Retinal pigment epithelial cell (primary cell): ENCODE results near the gene POLH.
"Not testable (repeated sequence)": the region's sequence is repeated elsewhere in the genome, so short reads cannot be mapped to it uniquely, and the experiment has no call there.

Experiments used
- DNase-seq: peaks from one replicate; pipeline ENCODE4 v3.0.0-alpha.2; 2010; ENCODE audit warnings: low read depth
- H3K4me3 ChIP-seq: 2 replicates; pipeline ENCODE4 v1.5.1; 2011; ENCODE audit warnings: mild to moderate bottlenecking, low read length, control low read depth, moderate library complexity
- TF ChIP-seq, protein P1 (sequence below): conservative IDR thresholded peaks from 2 replicates; pipeline ENCODE4 v1.5.1; 2011; ENCODE audit warnings: low read depth, low read length, control low read depth, inconsistent platforms

POLH gene

GRCh38 chr6:43627008-43627825, 51.2 kb downstream of the POLH start:
- TF ChIP-seq, protein P1, sequence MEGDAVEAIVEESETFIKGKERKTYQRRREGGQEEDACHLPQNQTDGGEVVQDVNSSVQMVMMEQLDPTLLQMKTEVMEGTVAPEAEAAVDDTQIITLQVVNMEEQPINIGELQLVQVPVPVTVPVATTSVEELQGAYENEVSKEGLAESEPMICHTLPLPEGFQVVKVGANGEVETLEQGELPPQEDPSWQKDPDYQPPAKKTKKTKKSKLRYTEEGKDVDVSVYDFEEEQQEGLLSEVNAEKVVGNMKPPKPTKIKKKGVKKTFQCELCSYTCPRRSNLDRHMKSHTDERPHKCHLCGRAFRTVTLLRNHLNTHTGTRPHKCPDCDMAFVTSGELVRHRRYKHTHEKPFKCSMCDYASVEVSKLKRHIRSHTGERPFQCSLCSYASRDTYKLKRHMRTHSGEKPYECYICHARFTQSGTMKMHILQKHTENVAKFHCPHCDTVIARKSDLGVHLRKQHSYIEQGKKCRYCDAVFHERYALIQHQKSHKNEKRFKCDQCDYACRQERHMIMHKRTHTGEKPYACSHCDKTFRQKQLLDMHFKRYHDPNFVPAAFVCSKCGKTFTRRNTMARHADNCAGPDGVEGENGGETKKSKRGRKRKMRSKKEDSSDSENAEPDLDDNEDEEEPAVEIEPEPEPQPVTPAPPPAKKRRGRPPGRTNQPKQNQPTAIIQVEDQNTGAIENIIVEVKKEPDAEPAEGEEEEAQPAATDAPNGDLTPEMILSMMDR: no peak
- peak overlapping the region; percentile 23 for H3K4me3 ChIP-seq
- DNase-seq: peak; percentile 77

DNA sequence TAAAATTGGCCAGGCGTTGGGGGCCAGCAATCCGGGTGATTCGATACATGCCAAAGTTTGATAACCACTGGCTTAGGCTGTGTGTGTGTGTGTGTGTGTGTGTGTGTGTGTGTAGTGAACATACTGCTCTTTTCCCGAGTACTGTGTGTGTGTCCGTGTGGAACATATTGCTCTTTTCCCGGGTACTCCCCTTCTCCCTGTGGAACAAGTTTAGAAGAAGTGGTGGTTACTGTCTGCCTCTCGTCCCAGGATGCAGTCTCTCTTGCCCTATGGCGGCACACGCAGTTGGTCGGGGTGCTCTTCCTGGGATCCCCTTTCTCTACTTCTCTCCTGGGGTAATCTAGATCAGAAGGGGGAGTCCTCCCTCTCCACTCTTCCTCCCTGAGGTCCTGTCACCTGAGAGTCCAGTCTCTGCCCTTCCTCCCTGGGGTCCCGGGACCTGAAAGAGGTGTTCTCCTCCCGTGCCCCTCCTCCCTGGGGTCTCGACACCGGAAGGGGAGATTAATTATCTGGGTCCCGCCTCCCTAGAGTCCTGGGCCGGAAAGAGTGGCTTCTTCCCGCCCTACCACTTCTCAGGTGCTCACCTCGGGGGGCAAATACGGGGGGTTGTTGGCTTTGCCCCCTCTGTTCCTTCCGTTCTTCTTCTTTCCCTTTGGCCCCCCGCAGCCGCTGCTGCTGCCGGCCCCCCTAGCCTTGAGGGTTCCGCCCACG, 52.6 kb downstream of the POLH start:
- H3K4me3 ChIP-seq: peak overlapping the region; percentile 95
- TF ChIP-seq, protein P1: no peak
- DNase-seq: no peak

DNA sequence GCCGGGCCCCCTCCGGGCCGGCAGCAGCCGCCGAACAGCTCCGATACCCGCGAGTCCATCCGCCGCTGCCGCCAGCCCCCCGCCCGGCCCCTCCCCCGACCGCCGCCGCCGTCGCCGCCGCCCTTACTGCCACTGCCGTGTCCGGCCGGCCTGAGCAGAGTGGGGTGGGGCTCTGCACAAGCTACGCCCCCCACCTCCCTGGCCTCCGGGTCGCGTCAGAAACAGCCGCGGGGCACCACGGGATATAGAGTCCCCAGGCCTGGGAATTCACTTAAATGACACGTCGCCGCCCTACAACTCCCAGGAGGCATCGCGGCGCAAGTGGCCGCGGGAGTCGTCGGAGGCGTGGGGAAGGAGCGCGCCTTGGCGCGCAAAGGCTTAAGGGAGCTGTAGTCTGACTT, 53.1 kb downstream of the POLH start, which contains the start of gene GTPBP2:
TSS of gene GTPBP2 (minus strand) at position 161 of the 401 bp plus-strand sequence. CDS start at position 59, 102 bp downstream.
- H3K4me3 ChIP-seq: peak within 1 kb of the TSS; percentile 95
- DNase-seq: peak; percentile 97
- TF ChIP-seq, protein P1: no peak

GRCh38 chr6:43629505-43630300, 53.7 kb downstream of the POLH start:
- TF ChIP-seq, protein P1: no peak
- DNase-seq: peak; percentile 95
- H3K4me3 ChIP-seq: peak overlapping the region; percentile 95

DNA sequence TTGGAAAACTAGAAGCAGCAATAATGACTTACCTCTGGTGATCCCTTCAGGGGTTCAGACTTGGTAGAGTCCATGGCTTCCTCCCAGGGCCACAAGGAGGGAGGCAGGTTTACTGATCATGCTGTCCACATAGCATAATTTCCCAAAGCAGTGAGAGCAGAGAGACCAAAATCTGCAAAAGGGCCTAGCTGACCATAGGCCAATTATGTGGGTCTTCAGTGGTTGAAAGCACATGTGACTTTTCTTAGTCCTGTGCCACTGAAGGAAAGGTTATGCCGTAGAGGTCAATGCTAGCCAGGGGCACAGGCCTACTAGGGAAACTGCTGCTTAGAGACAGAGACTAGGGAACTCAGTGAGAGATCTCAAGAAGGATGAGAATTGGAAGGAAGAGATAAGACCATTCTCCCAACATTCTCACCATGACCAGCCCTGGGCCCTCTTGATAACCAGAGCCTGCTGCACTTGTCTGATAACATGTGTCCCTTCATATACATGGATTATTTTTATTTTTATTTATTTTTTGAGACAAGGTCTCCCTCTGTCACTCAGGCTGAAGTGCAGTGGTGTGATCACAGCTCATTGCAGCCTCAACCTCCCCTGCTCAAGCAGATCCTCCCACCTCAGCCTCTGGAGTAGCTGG, 55.1 kb downstream of the POLH start:
- DNase-seq: no peak
- TF ChIP-seq, protein P1: no peak
- no peak overlapping the region for H3K4me3 ChIP-seq

DNA sequence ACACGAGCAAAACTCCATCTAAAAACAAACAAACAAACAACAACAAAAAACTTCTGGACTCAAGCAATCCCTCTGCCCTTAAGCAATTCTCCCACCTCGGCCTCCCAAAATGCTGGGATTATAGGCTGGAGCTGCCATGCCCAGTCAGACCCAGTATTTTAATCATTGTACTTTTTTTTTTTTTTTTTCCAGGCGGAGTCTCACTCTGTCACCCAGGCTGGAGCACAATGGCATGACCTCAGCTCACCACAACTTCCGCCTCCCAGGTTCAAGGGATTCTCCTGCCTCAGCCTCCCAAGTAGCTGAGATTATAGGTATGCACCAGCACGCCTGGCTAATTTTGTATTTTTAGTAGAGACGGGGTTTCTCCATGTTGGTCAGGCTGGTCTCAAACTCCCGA, 57.0 kb downstream of the POLH start:
- not testable (repeated sequence) for H3K4me3 ChIP-seq, DNase-seq
